ENCODE measurements around the gene PNPLA7. TPM values are rescaled to one million over a fixed set of nuclear protein-coding genes. Genes with fewer than 3 reads are reported as not detected.

Gene PNPLA7
- total and polyA plus RNA-seq, 7 donors = 1.8 to 12.2 (median 8.2) TPM

DNA sequence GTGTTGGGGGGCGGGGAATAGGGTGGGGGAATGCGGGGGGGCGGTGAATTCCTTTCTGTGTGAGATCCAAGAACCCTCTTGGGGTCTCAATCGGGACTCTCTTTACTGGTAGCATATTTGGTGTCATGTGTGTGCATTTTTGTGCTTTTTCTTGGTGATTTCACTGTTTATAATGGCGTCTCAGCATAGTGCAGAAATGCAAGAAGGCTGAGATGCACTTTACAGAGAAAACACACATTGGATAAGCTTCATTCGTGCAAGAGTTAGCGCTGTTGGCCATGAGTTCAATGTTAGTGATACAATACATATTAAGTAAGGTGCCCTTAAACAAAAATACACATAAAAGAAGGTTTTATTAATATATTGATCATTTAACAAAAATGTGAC is 108.3 kb downstream of the PNPLA7 start:
- TF ChIP-seq EP300 (IDR thresholded peaks at IDR 0.05) = no peak
- TF ChIP-seq POLR2A (IDR thresholded peaks at IDR 0.05) = no peak
- TF ChIP-seq, protein P1, sequence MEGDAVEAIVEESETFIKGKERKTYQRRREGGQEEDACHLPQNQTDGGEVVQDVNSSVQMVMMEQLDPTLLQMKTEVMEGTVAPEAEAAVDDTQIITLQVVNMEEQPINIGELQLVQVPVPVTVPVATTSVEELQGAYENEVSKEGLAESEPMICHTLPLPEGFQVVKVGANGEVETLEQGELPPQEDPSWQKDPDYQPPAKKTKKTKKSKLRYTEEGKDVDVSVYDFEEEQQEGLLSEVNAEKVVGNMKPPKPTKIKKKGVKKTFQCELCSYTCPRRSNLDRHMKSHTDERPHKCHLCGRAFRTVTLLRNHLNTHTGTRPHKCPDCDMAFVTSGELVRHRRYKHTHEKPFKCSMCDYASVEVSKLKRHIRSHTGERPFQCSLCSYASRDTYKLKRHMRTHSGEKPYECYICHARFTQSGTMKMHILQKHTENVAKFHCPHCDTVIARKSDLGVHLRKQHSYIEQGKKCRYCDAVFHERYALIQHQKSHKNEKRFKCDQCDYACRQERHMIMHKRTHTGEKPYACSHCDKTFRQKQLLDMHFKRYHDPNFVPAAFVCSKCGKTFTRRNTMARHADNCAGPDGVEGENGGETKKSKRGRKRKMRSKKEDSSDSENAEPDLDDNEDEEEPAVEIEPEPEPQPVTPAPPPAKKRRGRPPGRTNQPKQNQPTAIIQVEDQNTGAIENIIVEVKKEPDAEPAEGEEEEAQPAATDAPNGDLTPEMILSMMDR (IDR thresholded peaks at IDR 0.05) = no peak
- no peak for TF ChIP-seq POLR2AphosphoS5 (IDR thresholded peaks at IDR 0.05)
- Histone ChIP-seq H3K27ac (no peak overlapping the region), H3K4me1 (peaks cover 0 to 17% (median 16%) of the 10 kb centered on the region in 4 donors), H3K9me3 (peaks cover 0 to 3% (median 0%) of the 10 kb centered on the region in 4 donors), H3K4me3 (peak overlapping the region in 3 of 4 donors; percentile 32 to 43 (median 41)), H3K36me3 (no peaks in the 10 kb centered on the region), H3K27me3 (peaks cover 10 to 63% (median 29%) of the 10 kb centered on the region in 3 donors)
- no peak for DNase-seq
- WGBS, 2 donors = 12 to 14% methylated on average over 7 of the region's 7 CpGs
- intact Hi-C loops (cut with DNase I) = no loop called here

DNA sequence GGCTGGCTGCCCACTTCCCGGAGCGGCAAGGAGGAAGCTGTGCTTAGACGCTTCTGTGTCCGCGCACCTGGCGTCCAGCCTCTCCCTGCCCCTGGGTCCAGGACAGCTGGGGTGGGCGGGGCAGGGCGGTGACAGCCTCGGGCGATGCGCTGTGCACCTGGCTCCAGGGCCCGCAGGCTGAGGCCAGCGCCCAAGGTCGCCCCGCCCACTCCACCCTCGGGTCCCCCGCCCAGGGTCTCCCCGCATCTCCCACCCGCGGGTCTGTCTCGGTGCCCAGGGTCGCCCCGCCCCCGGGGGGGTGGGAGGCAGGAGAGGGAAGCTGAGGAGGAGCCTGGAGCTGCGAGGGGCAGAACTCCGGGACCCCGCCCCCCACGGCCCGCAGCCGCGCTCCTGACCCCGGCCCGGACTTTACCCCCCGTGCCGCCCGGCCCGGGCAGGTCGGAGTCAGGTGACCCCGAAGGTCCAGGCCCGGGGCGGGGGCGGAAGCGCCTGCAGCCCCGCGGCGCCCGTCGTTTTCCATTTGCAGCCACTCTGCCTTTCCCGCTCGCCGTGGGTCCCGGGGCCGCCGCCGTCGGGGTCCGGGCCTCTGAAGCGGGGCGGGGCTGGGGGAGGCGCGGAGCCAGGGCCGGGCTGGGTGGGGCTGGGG is 108.8 kb downstream of the PNPLA7 start, which contains the start of gene ENTPD8:
Gene ENTPD8 (minus strand): TSS at position 69 of the 646 bp plus-strand sequence. CDS start 3,072 bp downstream, outside the sequence.
- no peak for DNase-seq
- Histone ChIP-seq H3K4me1 (peaks cover 0 to 18% (median 17%) of the 10 kb centered on the region in 4 donors), H3K27me3 (peaks cover 10 to 65% (median 29%) of the 10 kb centered on the region in 3 donors), H3K9me3 (peaks cover 0 to 3% (median 0%) of the 10 kb centered on the region in 4 donors), H3K4me3 (peak within 1 kb of the TSS in 3 of 4 donors; percentile 32 to 43 (median 41)), H3K27ac (no peak within 1 kb of the TSS), H3K36me3 (no peaks in the 10 kb centered on the region)
- 1% methylated on average over 62 of the region's 62 CpGs for WGBS, 2 donors
- TF ChIP-seq EP300 (IDR thresholded peaks at IDR 0.05) = no peak
- TF ChIP-seq POLR2A (IDR thresholded peaks at IDR 0.05) = peak in 1 of 2 donors; percentile 11
- intact Hi-C loops (cut with DNase I) = no loop called here

DNA sequence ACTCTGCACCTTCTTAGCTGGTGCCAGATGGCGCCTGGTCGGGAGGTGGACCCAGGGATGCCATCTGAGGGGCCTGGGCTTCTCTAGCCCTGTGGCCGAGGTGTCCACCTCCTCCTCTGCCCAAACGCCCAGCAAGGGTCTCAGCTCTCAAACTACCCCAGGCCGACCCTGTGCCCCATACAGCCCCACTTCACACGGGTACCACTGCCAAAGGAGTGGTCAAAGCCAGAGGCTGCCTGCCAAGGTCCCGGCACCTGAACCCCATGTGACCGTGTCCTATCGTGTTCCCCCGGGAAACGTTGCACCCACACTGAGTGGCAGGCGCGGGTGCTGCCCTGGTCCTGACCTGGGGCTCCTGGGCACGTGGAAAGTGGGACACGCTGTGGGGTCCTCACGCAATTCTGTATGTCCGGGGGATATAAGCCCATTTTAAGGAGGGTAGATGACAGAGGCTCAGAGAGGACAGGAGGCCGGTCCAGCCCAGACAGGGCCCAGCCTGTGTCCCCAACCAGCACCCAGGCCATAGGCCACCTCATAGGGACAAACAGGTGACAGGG is 111.0 kb downstream of the PNPLA7 start:
- H3K36me3 ChIP-seq = no peaks in the 10 kb centered on the region
- no peak for DNase-seq
- H3K27me3 ChIP-seq = peaks cover 10 to 59% (median 27%) of the 10 kb centered on the region in 3 donors
- H3K27ac ChIP-seq = no peak overlapping the region
- TF ChIP-seq EP300 (IDR thresholded peaks at IDR 0.05) = no peak
- no peak for TF ChIP-seq POLR2A (IDR thresholded peaks at IDR 0.05)
- no peak for TF ChIP-seq POLR2AphosphoS5 (IDR thresholded peaks at IDR 0.05)
- TF ChIP-seq, protein P1 (IDR thresholded peaks at IDR 0.05) = no peak
- no peak overlapping the region for H3K4me3 ChIP-seq
- 39 to 77% methylated on average over 18 of the region's 18 CpGs for WGBS, 2 donors
- H3K9me3 ChIP-seq = peaks cover 0 to 3% (median 0%) of the 10 kb centered on the region in 4 donors
- H3K4me1 ChIP-seq = peaks cover 0 to 20% (median 19%) of the 10 kb centered on the region in 4 donors
- intact Hi-C loops (cut with DNase I) = no loop called here

DNA sequence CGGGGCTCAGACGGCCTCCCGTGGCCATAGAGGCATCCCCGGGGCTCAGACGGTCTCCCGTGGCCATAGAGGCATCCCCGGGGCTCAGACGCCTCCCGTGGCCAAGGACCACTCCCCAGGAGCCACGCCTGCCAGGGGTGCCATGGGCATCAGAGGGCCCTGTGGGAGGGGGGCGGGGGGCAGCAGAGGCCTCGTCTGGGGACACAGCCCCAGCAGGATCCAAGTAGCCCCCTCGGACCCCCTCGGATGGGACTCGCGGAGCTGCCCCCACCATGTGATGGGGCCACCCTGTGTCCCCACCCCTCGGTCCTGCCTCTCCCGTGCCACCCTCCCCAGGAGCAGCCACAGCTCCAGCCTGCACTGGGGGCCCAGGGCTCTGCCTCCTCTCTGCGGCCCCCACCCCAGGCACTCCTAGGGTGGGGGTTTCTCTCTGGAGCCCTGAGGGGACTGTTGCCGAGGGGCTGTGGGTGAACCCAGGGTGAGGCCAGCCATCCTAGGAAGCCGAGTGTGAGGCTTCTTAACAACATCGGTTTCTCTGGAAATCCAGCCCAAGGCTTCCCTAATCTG is 111.5 kb downstream of the PNPLA7 start:
- Histone ChIP-seq H3K27me3 (peaks cover 10 to 53% (median 22%) of the 10 kb centered on the region in 3 donors), H3K36me3 (no peaks in the 10 kb centered on the region), H3K4me1 (peaks cover 0 to 20% (median 19%) of the 10 kb centered on the region in 4 donors), H3K9me3 (peaks cover 0 to 3% (median 0%) of the 10 kb centered on the region in 4 donors), H3K27ac (no peak overlapping the region), H3K4me3 (no peak overlapping the region)
- no peak for TF ChIP-seq EP300 (IDR thresholded peaks at IDR 0.05)
- no peak for TF ChIP-seq POLR2AphosphoS5 (IDR thresholded peaks at IDR 0.05)
- TF ChIP-seq, protein P1 (IDR thresholded peaks at IDR 0.05) = no peak
- TF ChIP-seq POLR2A (IDR thresholded peaks at IDR 0.05) = no peak
- DNase-seq = no peak
- intact Hi-C loops (cut with DNase I) = no loop called here
- WGBS, 2 donors = 31 to 82% methylated on average over 22 of the region's 22 CpGs
